Stimulated activated CD4-positive, alpha-beta T cell treated with anti-CD3 and anti-CD28 coated beads, Interleukin-12 subunit alpha, Interleukin-12 subunit beta, amount 100 ng/mL, for 4 hours (primary cell): ENCODE measurements around the gene ANKMY1.
A peak's percentile ranks its signal among the peaks of the same experiment; 100 is the strongest.

Source experiments
- DNase-seq: peaks from one replicate; pipeline ENCODE4 v3.0.0-alpha.2; 2020

The ANKMY1 gene

GRCh38 chr2:240557808-240558207 lies at the start of gene ANKMY1:
TSS of gene ANKMY1 (minus strand) at chr2:240557988. CDS start at chr2:240557335, 653 bp downstream.
- DNase-seq: peak; percentile 68

GRCh38 chr2:240605867-240606743 lies 48.3 kb upstream of the ANKMY1 start:
- no peak for DNase-seq

GRCh38 chr2:240604939-240605716 lies 47.3 kb upstream of the ANKMY1 start:
- no peak for DNase-seq

GRCh38 chr2:240604291-240604938 lies 46.6 kb upstream of the ANKMY1 start:
- no peak for DNase-seq

GRCh38 chr2:240603846-240604245 lies 46.1 kb upstream of the ANKMY1 start:
- no peak for DNase-seq

GRCh38 chr2:240603081-240603835 lies 45.5 kb upstream of the ANKMY1 start:
- no peak for DNase-seq

GRCh38 chr2:240602266-240603050 lies 44.7 kb upstream of the ANKMY1 start:
- no peak for DNase-seq

- DNase-seq: no peak
Measured at GRCh38 chr2:240601831-240602160, 44.0 kb upstream of the ANKMY1 start.

GRCh38 chr2:240601061-240601830 lies 43.5 kb upstream of the ANKMY1 start:
- no peak for DNase-seq

- no peak for DNase-seq
Measured at GRCh38 chr2:240600451-240600961, 42.7 kb upstream of the ANKMY1 start.

- DNase-seq: no peak
Measured at GRCh38 chr2:240599141-240599583, 41.4 kb upstream of the ANKMY1 start.

GRCh38 chr2:240598311-240598911 lies 40.6 kb upstream of the ANKMY1 start:
- no peak for DNase-seq

- no peak for DNase-seq
Measured at GRCh38 chr2:240597419-240598181, 39.8 kb upstream of the ANKMY1 start.

GRCh38 chr2:240597054-240597418 lies 39.2 kb upstream of the ANKMY1 start:
- no peak for DNase-seq

- DNase-seq: no peak
Measured at GRCh38 chr2:240596491-240596931, 38.7 kb upstream of the ANKMY1 start.

- no peak for DNase-seq
Measured at GRCh38 chr2:240596080-240596460, 38.3 kb upstream of the ANKMY1 start.

- DNase-seq: no peak
Measured at GRCh38 chr2:240595381-240596079, 37.7 kb upstream of the ANKMY1 start.

- DNase-seq: no peak
Measured at GRCh38 chr2:240594511-240595380, 37.0 kb upstream of the ANKMY1 start.
